ENCODE results near the gene EXD2. TPM values are rescaled to one million over a fixed set of nuclear protein-coding genes. Genes with fewer than 3 reads are reported as not detected.

EXD2 gene
- total and polyA plus RNA-seq, 2 of the 13 experiments (the other 11 are each of a cell fraction or from before 2014, with no cell fraction given) = 9.5 to 15.1 TPM

- TF ChIP-seq AKNA (CRISPR knock-in tag; IDR thresholded peaks at IDR 0.05; ENCODE audit: borderline replicate concordance) (0 out of 2 replicates have a peak, but pooled peaks have one; percentile 77), KDM5B (CRISPR knock-in tag; IDR thresholded peaks at IDR 0.05; ENCODE audit: borderline replicate concordance) (peak; percentile 94; the same call in 1 of the 2 replicates), ZNF232 (CRISPR knock-in tag; IDR thresholded peaks at IDR 0.05; ENCODE audit: borderline replicate concordance) (0 out of 2 replicates have a peak, but pooled peaks have one; percentile 71), REPIN1 (CRISPR knock-in tag; IDR thresholded peaks at IDR 0.05; ENCODE audit: borderline replicate concordance, low read depth) (peak; percentile 58; the same call in 1 of the 2 replicates), ZNF720 (CRISPR knock-in tag; IDR thresholded peaks at IDR 0.05) (no peak), RBM39 (IDR thresholded peaks at IDR 0.05; ENCODE audit: low read depth, low read length, poor library complexity, severe bottlenecking) (peak; percentile 92), ZNF230 (CRISPR knock-in tag; IDR thresholded peaks at IDR 0.05) (no peak), SP4 (CRISPR knock-in tag; IDR thresholded peaks at IDR 0.05) (peak; percentile 57; the same call in 1 of the 2 replicates), BORCS8-MEF2B (CRISPR knock-in tag; IDR thresholded peaks at IDR 0.05) (peak; percentile 61), E2F1 (CRISPR knock-in tag; IDR thresholded peaks at IDR 0.05) (peak; percentile 49; the same call in 1 of the 2 replicates), U2AF1 (optimal IDR thresholded peaks at IDR 0.05; ENCODE audit: low read depth, low read length) (peak; percentile 93), ZNF557 (CRISPR knock-in tag; IDR thresholded peaks at IDR 0.05) (no peak), POGZ (CRISPR knock-in tag; IDR thresholded peaks at IDR 0.05) (peak; percentile 75), ZNF354B (CRISPR knock-in tag; IDR thresholded peaks at IDR 0.05) (0 out of 2 replicates have a peak, but pooled peaks have one; percentile 33), YEATS4 (CRISPR knock-in tag; IDR thresholded peaks at IDR 0.05; ENCODE audit: borderline replicate concordance) (peak; percentile 71; the same call in 1 of the 2 replicates), ZGPAT (CRISPR knock-in tag; IDR thresholded peaks at IDR 0.05) (peak; percentile 78), FOXK2 (IDR thresholded peaks at IDR 0.05) (no peak), ZNF724P (CRISPR knock-in tag; IDR thresholded peaks at IDR 0.05; ENCODE audit: borderline replicate concordance) (peak; percentile 53; the same call in 1 of the 2 replicates), TAF15 (IDR thresholded peaks at IDR 0.05; ENCODE audit: low read depth, low read length, poor library complexity, severe bottlenecking) (peak; percentile 70), ISX (CRISPR knock-in tag; conservative IDR thresholded peaks at IDR 0.05) (no peak), TOPORS (CRISPR knock-in tag; IDR thresholded peaks at IDR 0.05) (0 out of 2 replicates have a peak, but pooled peaks have one; percentile 29), ZNF563 (CRISPR knock-in tag; IDR thresholded peaks at IDR 0.05) (peak; percentile 69; the same call in 1 of the 2 replicates)
These were observed 39.7 kb upstream of the EXD2 start (continued) for GRCh38 chr14:69151458-69152180.

Data from HepG2 (cell line).